Adrenal gland (tissue), 5 donors: Measurements from ENCODE around the gene RAPGEF2.

ENCODE experiments used
- CTCF ChIP-seq, 6 experiments: fragments of 450-650 bp in 4 of 6; fragments of 200-600 bp in 2 of 6; sonication (generic) in 1 of 6; IDR thresholded peaks; 1 replicate in 5 of 6; 2 replicates in 1 of 6; pipeline versions ENCODE4 v1.5.1 to v1.8.0; 2016 to 2021; ENCODE audit warnings: antibody characterized with exemption in 6 of 6, mild to moderate bottlenecking in 2 of 6, moderate library complexity in 1 of 6
- POLR2A ChIP-seq, 2 donors: fragments of 450-650 bp; IDR thresholded peaks; one replicate each; pipeline ENCODE4 v1.6.1; 2017; ENCODE audit warnings: antibody characterized with exemption in 2 of 2, mild to moderate bottlenecking in 2 of 2, moderate library complexity in 1 of 2
- donor health status: DM: no; HTN: no; CAD: no.

- no peak for TF ChIP-seq POLR2A (IDR thresholded peaks at IDR 0.05)
- TF ChIP-seq CTCF (IDR thresholded peaks at IDR 0.05), result no peak
Observed at GRCh38 chr4:159343116-159343515, 240.2 kb downstream of the RAPGEF2 start.
